Measurements from ENCODE around the gene ZMYND19. TPM values are rescaled to one million over a fixed set of nuclear protein-coding genes. Genes with fewer than 3 reads are reported as not detected.

Gene ZMYND19
- total and polyA plus RNA-seq, 2 donors (not counting 3 experiments of a cell fraction or from before 2014, with no cell fraction given), result 22.8 to 32.6 TPM

DNA sequence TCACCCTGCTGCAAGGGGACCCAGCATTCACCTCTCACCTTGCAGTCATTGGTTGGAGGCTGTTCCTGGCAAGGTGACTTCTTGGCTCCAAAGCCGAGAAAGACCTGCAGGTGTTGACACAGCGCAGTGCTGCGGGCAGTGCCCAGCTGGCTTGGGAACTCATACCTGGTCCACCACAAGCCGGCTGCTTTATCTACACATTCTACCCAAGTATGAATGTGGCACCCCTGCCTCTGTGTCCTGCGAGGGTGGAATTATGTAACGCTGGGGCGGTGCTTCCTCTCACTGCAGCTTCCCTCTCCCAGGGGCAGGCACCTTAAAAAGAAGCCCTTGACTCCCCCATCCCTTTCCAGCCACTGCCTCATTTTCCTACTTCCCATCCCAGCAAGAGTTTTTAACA, 2.5 kb upstream of the ZMYND19 start:
- FAIRE-seq, result no peak
- Histone ChIP-seq H3K27ac (ENCODE audit: insufficient read depth, low read depth, low read length) (no peak overlapping the region), H3K9me1 (replicated peaks; ENCODE audit: control insufficient read depth, extremely low read depth, insufficient read depth, low read length) (no peaks in the 10 kb centered on the region), H3K36me3 (ENCODE audit: control insufficient read depth in 2 of 2, extremely low read depth in 1 of 2, insufficient read depth in 2 of 2, low read length in 2 of 2) (peaks cover 6 to 7% of the 10 kb centered on the region in 2 experiments), H3K4me3 (replicated peaks in 1 of 3; ENCODE audit: insufficient read depth in 1 of 3, low read depth in 1 of 3, low read length in 3 of 3) (no peak overlapping the region), H3K79me2 (ENCODE audit: control insufficient read depth, insufficient read depth, low read length) (peaks cover 18% of the 10 kb centered on the region), H3K9ac (replicated peaks; ENCODE audit: extremely low read depth, insufficient read depth, low read length) (no peak overlapping the region), H2AFZ (ENCODE audit: low read depth, low read length) (no peak overlapping the region), H3K4me1 (ENCODE audit: control insufficient read depth, extremely low read depth, insufficient read depth, low read length) (peaks cover 9% of the 10 kb centered on the region), H3K9me3 (replicated peaks; ENCODE audit: control insufficient read depth, insufficient read depth, low read length) (no peaks in the 10 kb centered on the region), H3K4me2 (ENCODE audit: insufficient read depth, low read length) (no peak overlapping the region), H4K20me1 (replicated peaks; ENCODE audit: control insufficient read depth, extremely low read depth, insufficient read depth, low read length) (no peaks in the 10 kb centered on the region), H3K27me3 (ENCODE audit: control insufficient read depth in 2 of 2, insufficient read depth in 2 of 2, low read length in 2 of 2) (no peaks in the 10 kb centered on the region)
- no TSS peak for BruUV-seq (replicated peaks)
- TF ChIP-seq POLR2AphosphoS5 (IDR thresholded peaks at IDR 0.05; ENCODE audit: insufficient read depth, low read depth, low read length), result no peak
- TF ChIP-seq POLR2A (IDR thresholded peaks at IDR 0.05; ENCODE audit: low read depth, low read length), result no peak
- TF ChIP-seq, protein P1, sequence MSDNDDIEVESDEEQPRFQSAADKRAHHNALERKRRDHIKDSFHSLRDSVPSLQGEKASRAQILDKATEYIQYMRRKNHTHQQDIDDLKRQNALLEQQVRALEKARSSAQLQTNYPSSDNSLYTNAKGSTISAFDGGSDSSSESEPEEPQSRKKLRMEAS (IDR thresholded peaks at IDR 0.05; ENCODE audit: insufficient read depth, insufficient read length), result no peak
- no peak for TF ChIP-seq JUN (IDR thresholded peaks at IDR 0.05; ENCODE audit: borderline replicate concordance, insufficient read depth, insufficient read length, low read depth)
- no peak for TF ChIP-seq EZH2 (IDR thresholded peaks at IDR 0.05; ENCODE audit: borderline replicate concordance, low read depth, low read length, severe bottlenecking)
- TF ChIP-seq FOS (IDR thresholded peaks at IDR 0.05; ENCODE audit: borderline replicate concordance, insufficient read depth, low read length), result no peak
- TF ChIP-seq GATA2 (IDR thresholded peaks at IDR 0.05; ENCODE audit: insufficient read depth, insufficient read length, low read depth, low read length), result no peak
- TF ChIP-seq, protein P2, sequence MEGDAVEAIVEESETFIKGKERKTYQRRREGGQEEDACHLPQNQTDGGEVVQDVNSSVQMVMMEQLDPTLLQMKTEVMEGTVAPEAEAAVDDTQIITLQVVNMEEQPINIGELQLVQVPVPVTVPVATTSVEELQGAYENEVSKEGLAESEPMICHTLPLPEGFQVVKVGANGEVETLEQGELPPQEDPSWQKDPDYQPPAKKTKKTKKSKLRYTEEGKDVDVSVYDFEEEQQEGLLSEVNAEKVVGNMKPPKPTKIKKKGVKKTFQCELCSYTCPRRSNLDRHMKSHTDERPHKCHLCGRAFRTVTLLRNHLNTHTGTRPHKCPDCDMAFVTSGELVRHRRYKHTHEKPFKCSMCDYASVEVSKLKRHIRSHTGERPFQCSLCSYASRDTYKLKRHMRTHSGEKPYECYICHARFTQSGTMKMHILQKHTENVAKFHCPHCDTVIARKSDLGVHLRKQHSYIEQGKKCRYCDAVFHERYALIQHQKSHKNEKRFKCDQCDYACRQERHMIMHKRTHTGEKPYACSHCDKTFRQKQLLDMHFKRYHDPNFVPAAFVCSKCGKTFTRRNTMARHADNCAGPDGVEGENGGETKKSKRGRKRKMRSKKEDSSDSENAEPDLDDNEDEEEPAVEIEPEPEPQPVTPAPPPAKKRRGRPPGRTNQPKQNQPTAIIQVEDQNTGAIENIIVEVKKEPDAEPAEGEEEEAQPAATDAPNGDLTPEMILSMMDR (IDR thresholded peaks at IDR 0.05; ENCODE audit: extremely low read depth in 1 of 2, insufficient read depth in 1 of 2, low read depth in 1 of 2, low read length in 2 of 2), result no peak
- no peak for TF ChIP-seq MYC (IDR thresholded peaks at IDR 0.05; ENCODE audit: low read depth, low read length)
- DNase-seq (ENCODE audit: low read depth, low spot score), result no peak
- ChIA-PET POLR2A (no interaction called here), CTCF (interaction anchor here (1.1 kb wide), 1 partner anchor 10 kb away, joined by 3 read pairs; no protein-coding TSS in a partner anchor)
- dilution Hi-C loops (cut with MboI; ENCODE audit: extremely low pct_ligation_motif_present, low sequenced_read_pairs) (no loop called here), intact Hi-C loops (cut with micrococcal nuclease) (no loop called here)
